Eye (tissue), 1 donor: ENCODE measurements around the gene RPS6KA1.
"Not testable (repeated sequence)": the region's sequence is repeated elsewhere in the genome, so short reads cannot be mapped to it uniquely, and the experiment has no call there.

Source experiments
- DNase-seq: peaks from one replicate; pipeline ENCODE4 v3.0.0-alpha.2; 2015

Gene RPS6KA1

DNA sequence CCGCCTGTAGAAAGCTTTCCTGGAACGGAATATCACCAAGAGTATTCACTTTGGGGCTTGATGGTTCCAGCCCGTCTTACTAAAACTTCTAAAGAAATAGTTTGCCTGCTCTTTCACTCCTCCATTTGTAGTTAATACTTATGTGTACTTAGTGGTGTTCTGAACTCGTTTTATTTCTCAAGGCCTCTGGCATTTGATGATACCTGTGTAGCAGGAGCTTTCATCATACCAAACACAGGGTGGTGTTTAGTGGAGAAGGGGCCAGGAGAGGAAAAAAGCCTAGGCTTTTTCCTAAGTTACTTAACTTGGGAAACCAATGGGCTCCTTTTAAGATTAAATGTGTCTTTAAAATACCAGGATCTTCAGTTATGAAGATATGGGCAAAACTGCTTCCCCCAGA, 74.3 kb downstream of the RPS6KA1 start:
- DNase-seq: no peak

DNA sequence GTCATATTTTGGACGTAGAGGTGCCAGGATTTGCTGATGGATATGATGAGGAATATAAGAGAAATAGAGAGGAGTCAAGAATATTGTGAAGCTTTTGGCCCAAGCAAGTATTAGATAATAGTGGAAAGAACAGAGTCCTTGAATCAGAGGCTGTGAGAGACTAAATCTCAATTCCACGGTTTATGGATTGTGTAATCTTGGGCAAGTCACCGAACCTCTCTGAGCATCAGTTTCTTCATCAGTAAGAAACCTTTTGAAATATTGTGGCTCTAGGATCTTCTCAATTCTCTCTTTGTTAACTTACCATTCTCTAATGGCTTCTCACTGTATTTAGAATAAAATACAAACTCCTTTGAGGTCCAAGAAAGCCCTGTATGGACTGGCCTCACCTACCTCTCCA, 77.6 kb downstream of the RPS6KA1 start:
- no peak for DNase-seq

- no peak for DNase-seq
Measured at GRCh38 chr1:26608895-26609294, 79.3 kb downstream of the RPS6KA1 start.

DNA sequence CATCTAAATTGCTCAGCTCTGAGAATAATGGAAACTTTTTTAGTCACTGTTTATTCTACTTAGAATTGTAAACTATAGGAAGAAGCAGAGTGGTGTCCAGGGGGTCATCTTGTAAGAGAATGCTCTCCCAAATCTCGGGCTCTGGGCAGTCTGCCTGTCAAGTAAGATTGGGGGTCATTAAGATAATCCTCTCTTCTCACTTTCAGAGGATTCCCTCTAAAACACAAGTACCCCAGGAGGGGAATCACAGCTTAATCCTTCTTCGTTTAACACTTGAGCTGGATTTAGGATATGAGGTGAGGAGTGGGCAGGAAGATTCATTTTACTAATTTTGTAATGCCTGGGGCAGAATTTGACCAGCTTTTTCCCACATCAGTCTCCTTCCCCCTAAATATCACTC, 81.2 kb downstream of the RPS6KA1 start:
- DNase-seq: no peak

- DNase-seq: not testable (repeated sequence)
Measured at GRCh38 chr1:26612627-26613026, 83.1 kb downstream of the RPS6KA1 start.

DNA sequence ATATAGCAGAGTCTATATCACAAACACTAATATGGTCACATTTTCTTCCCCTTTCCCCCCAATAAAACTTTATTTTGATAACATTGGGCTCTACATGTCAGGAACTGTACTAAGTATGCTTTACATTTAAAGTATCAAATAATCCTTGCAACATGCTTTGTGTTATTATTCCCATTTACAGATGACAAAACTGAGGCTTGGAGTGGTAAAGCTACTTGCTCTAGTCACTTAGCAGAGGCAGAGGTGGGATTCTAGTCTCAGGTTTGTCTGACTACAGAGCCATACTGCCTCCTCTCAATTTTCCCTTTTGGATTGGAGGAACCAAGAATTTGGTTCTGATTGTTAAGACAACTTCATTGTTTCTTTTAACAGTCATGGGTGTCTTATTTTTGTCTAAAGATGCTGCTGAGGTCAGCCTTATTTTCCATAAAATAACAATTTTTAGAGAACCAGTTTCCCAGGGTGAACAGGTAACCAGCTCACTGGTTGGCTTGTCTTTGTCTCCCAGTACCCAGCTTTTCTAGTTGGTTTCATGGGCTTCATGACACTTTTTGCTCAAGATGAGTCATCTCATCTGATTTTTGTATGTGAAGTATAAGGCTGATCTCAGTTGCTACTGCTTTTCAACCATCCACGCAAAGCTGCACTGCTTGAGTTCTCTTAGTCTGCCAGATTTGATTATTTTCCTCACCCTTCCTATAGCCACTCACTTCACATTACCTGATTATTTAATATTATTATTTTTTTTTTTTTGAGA, 85.3 kb downstream of the RPS6KA1 start:
- DNase-seq: no peak

GRCh38 chr1:26616881-26617280, 87.3 kb downstream of the RPS6KA1 start:
- no peak for DNase-seq

DNA sequence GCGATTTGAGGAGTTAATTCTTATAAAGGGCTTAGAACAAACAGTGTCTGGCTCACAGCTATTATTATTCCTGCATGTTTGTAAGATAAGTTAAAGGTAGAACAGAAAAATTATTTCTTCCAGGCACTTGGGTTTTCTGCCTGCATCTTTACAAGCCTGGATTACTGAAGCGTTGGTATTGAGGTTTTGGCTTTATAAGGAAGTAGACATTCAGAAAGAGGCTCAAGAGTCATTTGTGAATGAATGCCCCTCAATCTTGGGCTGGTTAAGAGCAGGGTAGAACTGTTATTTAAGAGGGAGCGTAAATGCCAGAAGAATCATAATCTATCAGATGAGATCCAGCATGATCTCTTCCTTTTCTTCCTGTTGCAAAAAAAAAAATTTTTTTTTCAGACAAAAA, 89.0 kb downstream of the RPS6KA1 start:
- DNase-seq: peak; percentile 16
